ENCODE measurements around the gene FUZ.

DNA sequence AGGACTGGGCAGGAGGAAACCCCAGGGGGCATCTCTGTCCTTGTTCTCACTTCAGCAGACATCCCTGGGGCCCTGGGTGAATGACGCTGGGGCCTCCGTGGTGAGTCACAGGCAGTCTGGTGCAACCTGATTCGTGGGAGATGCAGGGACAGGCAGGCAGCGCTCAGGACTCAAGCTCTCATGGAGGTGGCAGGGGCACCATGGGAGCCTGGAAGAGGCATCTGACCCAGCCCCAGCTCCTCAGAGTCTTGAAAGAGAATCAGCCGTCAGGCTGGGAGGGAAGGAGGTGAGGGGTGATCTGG, 23.9 kb upstream of the FUZ start:
- TF ChIP-seq TAF1 (IDR thresholded peaks at IDR 0.05; ENCODE audit: low read depth, low read length) (no peak), POLR2AphosphoS5 (IDR thresholded peaks at IDR 0.05; ENCODE audit: low read depth, low read length) (no peak), GABPA (IDR thresholded peaks at IDR 0.05; ENCODE audit: borderline replicate concordance, insufficient read depth, low read length) (no peak)
- TF ChIP-seq, protein P1, sequence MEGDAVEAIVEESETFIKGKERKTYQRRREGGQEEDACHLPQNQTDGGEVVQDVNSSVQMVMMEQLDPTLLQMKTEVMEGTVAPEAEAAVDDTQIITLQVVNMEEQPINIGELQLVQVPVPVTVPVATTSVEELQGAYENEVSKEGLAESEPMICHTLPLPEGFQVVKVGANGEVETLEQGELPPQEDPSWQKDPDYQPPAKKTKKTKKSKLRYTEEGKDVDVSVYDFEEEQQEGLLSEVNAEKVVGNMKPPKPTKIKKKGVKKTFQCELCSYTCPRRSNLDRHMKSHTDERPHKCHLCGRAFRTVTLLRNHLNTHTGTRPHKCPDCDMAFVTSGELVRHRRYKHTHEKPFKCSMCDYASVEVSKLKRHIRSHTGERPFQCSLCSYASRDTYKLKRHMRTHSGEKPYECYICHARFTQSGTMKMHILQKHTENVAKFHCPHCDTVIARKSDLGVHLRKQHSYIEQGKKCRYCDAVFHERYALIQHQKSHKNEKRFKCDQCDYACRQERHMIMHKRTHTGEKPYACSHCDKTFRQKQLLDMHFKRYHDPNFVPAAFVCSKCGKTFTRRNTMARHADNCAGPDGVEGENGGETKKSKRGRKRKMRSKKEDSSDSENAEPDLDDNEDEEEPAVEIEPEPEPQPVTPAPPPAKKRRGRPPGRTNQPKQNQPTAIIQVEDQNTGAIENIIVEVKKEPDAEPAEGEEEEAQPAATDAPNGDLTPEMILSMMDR (IDR thresholded peaks at IDR 0.05; ENCODE audit: control extremely low read depth in 1 of 3, insufficient read depth in 1 of 3, low read depth in 1 of 3, low read length in 3 of 3), result no peak

Data from H1 (cell line).